B cell (primary cell): ENCODE measurements around the gene MAN1A2. TPM values are rescaled to one million over a fixed set of nuclear protein-coding genes. Genes with fewer than 3 reads are reported as not detected.

Source experiments
- ATAC-seq: fragments of 200-7000 bp; cut with Tn5 transposase; one replicate; pipeline ENCODE4 v1.10.0; 2021; ENCODE audit warnings: low read depth, mild to moderate bottlenecking, moderate number of reproducible peaks, moderate library complexity
- CTCF ChIA-PET: fragments of 350-600 bp; sonication (Branson Sonifier 250); formaldehyde crosslinking; loops from one replicate; lab custom pipeline; 2021; ENCODE audit warnings: antibody characterized with exemption, inconsistent platforms; lab: Charles Lee
- POLR2A ChIA-PET: fragments of 350-600 bp; sonication (Branson Sonifier 250); formaldehyde crosslinking; loops from one replicate; lab custom pipeline; 2021; ENCODE audit warnings: antibody characterized with exemption; lab: Charles Lee
- DNase-seq: peaks from one replicate; pipeline ENCODE4 v3.0.0; 2013
- H2AFZ ChIP-seq: 2 replicates; pipeline ENCODE4 v1.6.1; 2012; ENCODE audit warnings: mild to moderate bottlenecking, low read depth, low read length; ENCODE audit not compliant: insufficient read depth, poor library complexity, severe bottlenecking
- H3K27ac ChIP-seq, 2 donors: 1 replicate in 1 of 2; 2 replicates in 1 of 2; pipeline ENCODE4 v1.5.1; 2012 to 2013; ENCODE audit warnings: low read length in 2 of 2, mild to moderate bottlenecking in 2 of 2, moderate library complexity in 1 of 2
- H3K27me3 ChIP-seq, 4 experiments: fragments of 200-600 bp in 1 of 4; sonication (generic) in 1 of 4; replicated peaks in 1 of 4; 1 replicate in 2 of 4; 2 replicates in 2 of 4; pipeline versions ENCODE4 v1.6.1 to v1.7.0; 2013 to 2016; ENCODE audit warnings: low read length in 3 of 4, mild to moderate bottlenecking in 2 of 4, mixed read lengths in 1 of 4, moderate library complexity in 1 of 4; ENCODE audit not compliant: insufficient read depth in 4 of 4, control insufficient read depth in 3 of 4; ENCODE audit errors: control extremely low read depth in 1 of 4
- H3K36me3 ChIP-seq, 2 experiments: replicated peaks in 1 of 2; 1 replicate in 1 of 2; 2 replicates in 1 of 2; pipeline versions ENCODE4 v1.6.1 to v1.7.1; 2013; ENCODE audit warnings: low read length in 1 of 2; ENCODE audit not compliant: insufficient read depth in 2 of 2, control insufficient read depth in 1 of 2; ENCODE audit errors: control extremely low read depth in 1 of 2, extremely low read depth in 1 of 2
- H3K4me1 ChIP-seq, 2 donors: fragments of 200-600 bp in 1 of 2; sonication (generic) in 1 of 2; 1 replicate in 1 of 2; 2 replicates in 1 of 2; pipeline versions ENCODE4 v1.5.1 to v1.6.1; 2013 to 2017; ENCODE audit warnings: low read length in 2 of 2; ENCODE audit not compliant: control insufficient read depth in 2 of 2, insufficient read depth in 2 of 2
- H3K4me2 ChIP-seq: replicated peaks from 2 replicates; pipeline ENCODE3; 2012; ENCODE audit warnings: mild to moderate bottlenecking, low read depth, low read length; ENCODE audit not compliant: poor library complexity, severe bottlenecking
- H3K4me3 ChIP-seq, 5 experiments: fragments of 200-600 bp in 1 of 5; sonication (generic) in 1 of 5; 1 replicate in 3 of 5; 2 replicates in 2 of 5; pipeline versions ENCODE4 v1.5.1 to v1.7.0; 2011 to 2016; ENCODE audit warnings: low read length in 4 of 5, mild to moderate bottlenecking in 4 of 5, low read depth in 2 of 5, control low read depth in 1 of 5, moderate library complexity in 1 of 5; ENCODE audit not compliant: insufficient read depth in 1 of 5; ENCODE audit errors: control extremely low read depth in 1 of 5, extremely low read depth in 1 of 5
- H3K79me2 ChIP-seq: fragments of 200-600 bp; sonication (generic); one replicate; pipeline ENCODE4 v1.6.0; 2016; ENCODE audit warnings: low read length; ENCODE audit not compliant: control insufficient read depth, insufficient read depth
- H3K9ac ChIP-seq: fragments of 200-600 bp; sonication (generic); 2 replicates; pipeline ENCODE4 v1.6.1; 2017; ENCODE audit warnings: mild to moderate bottlenecking, low read length, moderate library complexity
- H3K9me3 ChIP-seq, 3 donors: one replicate each; pipeline versions ENCODE4 v1.6.1 to v1.7.1; 2013; ENCODE audit warnings: low read length in 2 of 3; ENCODE audit not compliant: control insufficient read depth in 2 of 3, insufficient read depth in 1 of 3; ENCODE audit errors: control extremely low read depth in 1 of 3
- H4K20me1 ChIP-seq: 2 replicates; pipeline ENCODE4 v1.6.0; 2012; ENCODE audit warnings: mild to moderate bottlenecking, low read length; ENCODE audit not compliant: insufficient read depth, control insufficient read depth, poor library complexity, severe bottlenecking
- H3K27ac Mint-ChIP-seq: one replicate; pipeline ENCODE4 v1.8.0; 2021; ENCODE audit warnings: mixed read lengths
- H3K27me3 Mint-ChIP-seq: one replicate; pipeline ENCODE4 v1.8.0; 2021; ENCODE audit warnings: mixed read lengths
- H3K4me1 Mint-ChIP-seq: one replicate; pipeline ENCODE4 v1.8.0; 2021; ENCODE audit warnings: mixed read lengths
- H3K4me3 Mint-ChIP-seq: one replicate; pipeline ENCODE4 v1.8.0; 2021; ENCODE audit warnings: mixed read lengths
- H3K9me3 Mint-ChIP-seq: one replicate; pipeline ENCODE4 v1.8.0; 2022; ENCODE audit warnings: mixed read lengths; ENCODE audit not compliant: insufficient read depth
- CTCF ChIP-seq: fragments of 200-600 bp; IDR thresholded peaks from one replicate; pipeline ENCODE4 v1.8.0; 2022; ENCODE audit warnings: antibody characterized with exemption, mild to moderate bottlenecking
- EZH2 ChIP-seq: IDR thresholded peaks from 2 replicates; pipeline ENCODE4 v1.6.1; 2012; ENCODE audit warnings: borderline replicate concordance, low read depth, mild to moderate bottlenecking, moderate library complexity, low read length; ENCODE audit not compliant: insufficient read depth, poor library complexity, severe bottlenecking
- WGBS: methylation state at CpG from one replicate; pipeline ENCODE4 v1.1.5; 2013; ENCODE audit warnings: missing lambda C conversion rate; ENCODE audit not compliant: insufficient coverage; 5-methylcytosine and 5-hydroxymethylcytosine counted together
- intact Hi-C: fragments of 100-400 bp; cut with micrococcal nuclease; formaldehyde crosslinking; loops from one replicate; pipeline ENCODE4 v1.10.0; 2022
- polyA plus RNA-seq: library from polyadenylated mRNA; depleted of rRNA; stranded (reverse); fragments of >200 nt; gene quantifications from 2 replicates; pipeline ENCODE4 v1.2.3, GENCODE V29; 2012
- total RNA-seq, 2 donors: library from RNA; stranded (reverse); fragments of 120-200 nt in 1 of 2; gene quantifications; 1 replicate in 1 of 2; 2 replicates in 1 of 2; pipeline versions ENCODE4 v1.2.3 to v1.2.4, GENCODE V29; 2013 to 2022

Gene MAN1A2
- total and polyA plus RNA-seq, 2 donors (not counting 1 experiment from before 2014, with no cell fraction given), result 4.6 to 55.6 TPM

DNA sequence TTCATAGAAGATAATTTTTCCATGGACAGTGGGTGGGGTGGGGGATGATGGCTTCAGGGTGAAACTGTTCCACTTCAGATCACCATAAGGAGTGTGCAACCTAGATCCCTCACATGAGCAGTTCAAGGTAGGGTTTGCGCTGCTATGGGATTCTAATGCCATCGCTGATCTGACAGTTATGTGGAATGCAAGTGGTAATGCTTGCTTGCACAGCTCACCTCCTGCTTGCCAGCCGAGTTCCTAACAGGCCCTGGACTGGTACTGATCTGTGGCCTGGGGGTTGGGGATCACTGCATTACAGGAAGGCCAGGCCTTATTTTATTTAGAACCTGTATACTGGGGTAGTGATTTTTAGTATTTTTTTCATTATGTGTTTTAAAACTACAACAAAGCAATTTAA lies 22.0 kb downstream of the MAN1A2 start:
- Mint-ChIP-seq H3K4me3 (no peak overlapping the region), H3K4me1 (peaks cover 68% of the 10 kb centered on the region), H3K27me3 (no peaks in the 10 kb centered on the region), H3K9me3 (no peaks in the 10 kb centered on the region), H3K27ac (no peak overlapping the region)
- ChIA-PET POLR2A (interaction anchor here (0.7 kb wide), 1 partner anchor 17 kb away, joined by 3 read pairs; no protein-coding TSS in a partner anchor), CTCF (interaction anchor here (1.8 kb wide), 1 partner anchor 10 kb away, joined by 5 read pairs; no protein-coding TSS in a partner anchor)
- Histone ChIP-seq H3K9ac (no peak overlapping the region), H3K4me3 (no peak overlapping the region), H3K36me3 (peaks cover 0 to 1% of the 10 kb centered on the region in 2 experiments), H3K4me2 (no peak overlapping the region), H4K20me1 (peaks cover 57% of the 10 kb centered on the region), H2AFZ (no peak overlapping the region), H3K79me2 (peaks cover 97% of the 10 kb centered on the region), H3K27ac (no peak overlapping the region), H3K27me3 (no peaks in the 10 kb centered on the region), H3K4me1 (peaks cover 10 to 16% of the 10 kb centered on the region in 2 donors), H3K9me3 (peaks cover 0 to 1% (median 0%) of the 10 kb centered on the region in 3 donors)
- 89% methylated on average over 3 of the region's 3 CpGs for WGBS
- ATAC-seq (no peak), DNase-seq (no peak)
- intact Hi-C loops, result no loop called here
- no peak for TF ChIP-seq EZH2
- no peak for TF ChIP-seq CTCF

DNA sequence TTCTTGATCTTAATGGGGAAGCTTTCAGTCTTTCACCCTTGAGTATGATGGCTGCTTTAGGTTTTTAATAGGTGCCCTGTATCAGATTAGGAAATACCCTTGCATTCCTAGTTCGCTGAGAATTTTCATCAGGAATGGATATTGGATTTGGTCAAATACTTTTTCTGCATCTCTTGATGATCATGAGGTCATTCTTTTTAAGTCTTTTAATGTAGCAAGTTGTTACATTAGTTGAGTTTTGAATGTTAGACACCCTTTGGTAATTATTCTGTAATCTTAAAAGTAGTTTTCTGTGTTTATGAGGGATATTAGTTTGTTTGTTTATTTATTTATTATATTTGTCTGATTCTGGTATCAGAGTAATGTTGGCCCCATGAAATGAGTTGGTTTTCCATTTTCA lies 22.5 kb downstream of the MAN1A2 start:
- intact Hi-C loops, result loop anchor here (2.0 kb wide), 1 partner anchor 13 kb away; no protein-coding TSS in a partner anchor
- WGBS, result 100% methylated on average over 1 of the region's 1 CpG

More for the DNA sequence above, 22.5 kb downstream of the MAN1A2 start:
- Histone ChIP-seq H3K4me3 (no peak overlapping the region), H3K9ac (no peak overlapping the region), H2AFZ (no peak overlapping the region), H3K27me3 (no peaks in the 10 kb centered on the region), H3K4me1 (peaks cover 10 to 16% of the 10 kb centered on the region in 2 donors), H3K9me3 (no peaks in the 10 kb centered on the region), H4K20me1 (peaks cover 52% of the 10 kb centered on the region), H3K4me2 (no peak overlapping the region), H3K79me2 (peaks cover 97% of the 10 kb centered on the region), H3K36me3 (no peaks in the 10 kb centered on the region), H3K27ac (no peak overlapping the region)
- DNase-seq (no peak), ATAC-seq (no peak)
- no peak overlapping the region for H3K4me3 Mint-ChIP-seq
- CTCF ChIA-PET, result interaction anchor here (1.8 kb wide), 1 partner anchor 9 kb away, joined by 5 read pairs; no protein-coding TSS in a partner anchor
- no peaks in the 10 kb centered on the region for H3K27me3 Mint-ChIP-seq
- H3K27ac Mint-ChIP-seq, result no peak overlapping the region
- H3K4me1 Mint-ChIP-seq, result peaks cover 72% of the 10 kb centered on the region
- TF ChIP-seq CTCF (no peak), EZH2 (no peak)
- H3K9me3 Mint-ChIP-seq, result no peaks in the 10 kb centered on the region
- POLR2A ChIA-PET, result no interaction called here
